HG03460 (cell line): ENCODE results near the gene ARHGEF37.
A peak's percentile ranks its signal among the peaks of the same experiment; 100 is the strongest.

ENCODE experiments used
- ATAC-seq: cut with Tn5 transposase; IDR thresholded peaks from one replicate; pipeline ENCODE4 v1.9.1; 2021; ENCODE audit not compliant: unreplicated experiment

The ARHGEF37 gene

GRCh38 chr5:149627070-149627469, 45.8 kb downstream of the ARHGEF37 start:
- no peak for ATAC-seq

DNA sequence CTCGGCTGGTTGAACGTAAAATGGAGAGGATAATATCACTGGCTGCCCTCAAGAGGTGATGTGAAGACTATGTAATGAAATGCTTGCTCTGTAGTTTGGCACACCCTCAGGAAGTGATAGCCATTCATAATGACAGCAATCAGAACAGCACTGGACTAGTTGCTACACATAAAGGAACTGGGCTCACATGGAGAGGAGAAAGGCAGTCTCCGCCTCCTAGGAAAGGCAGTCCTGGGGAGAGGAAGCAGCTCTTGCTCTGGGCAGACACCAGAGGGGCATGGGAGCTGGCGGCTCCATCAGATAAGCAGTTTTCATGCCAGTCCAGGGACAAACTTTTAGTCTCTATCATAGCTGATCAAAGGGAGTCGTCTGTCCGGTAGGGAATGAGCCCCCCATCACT, 46.9 kb downstream of the ARHGEF37 start:
- no peak for ATAC-seq

- ATAC-seq = no peak
Observed at GRCh38 chr5:149628846-149629388, 47.6 kb downstream of the ARHGEF37 start.

DNA sequence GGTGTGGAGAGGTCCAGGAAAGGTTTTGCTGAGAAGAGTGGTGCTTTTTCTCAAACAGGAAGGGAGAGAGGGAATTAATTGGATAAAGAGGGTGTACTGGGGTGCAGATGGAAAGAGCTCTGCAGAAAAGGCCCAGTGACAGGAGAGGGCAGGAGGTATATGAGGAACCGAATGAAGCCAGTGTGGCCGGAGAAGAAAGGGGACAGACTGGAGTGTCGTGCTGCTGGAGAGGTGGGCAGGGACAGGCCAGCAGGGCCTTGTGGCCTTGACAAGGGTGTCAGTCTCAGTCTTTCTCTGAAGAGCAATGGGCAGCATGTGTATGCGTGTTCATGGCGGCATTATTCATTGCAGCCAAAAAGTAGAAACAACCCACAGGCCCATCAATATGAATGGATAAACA, 48.1 kb downstream of the ARHGEF37 start:
- no peak for ATAC-seq

DNA sequence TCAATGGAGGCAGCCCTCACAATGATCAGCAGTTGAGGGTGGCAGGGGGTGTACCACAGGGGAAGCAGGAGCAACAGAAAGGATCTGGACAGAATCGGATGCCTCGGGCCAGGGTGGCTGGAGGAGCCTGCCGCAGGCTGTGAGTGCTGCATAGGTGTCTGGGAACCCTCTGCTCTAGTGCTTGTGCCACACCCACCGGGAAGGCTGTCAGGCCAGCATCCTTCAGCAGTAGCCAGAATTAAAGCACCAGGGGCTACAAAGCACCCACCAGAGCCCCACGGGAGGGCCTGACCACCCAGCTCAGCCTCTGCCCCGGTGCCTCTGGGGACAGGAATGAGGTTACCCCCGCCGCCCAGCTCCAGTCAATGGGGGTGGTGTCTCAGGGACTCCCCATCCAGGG, 49.0 kb downstream of the ARHGEF37 start:
- no peak for ATAC-seq

DNA sequence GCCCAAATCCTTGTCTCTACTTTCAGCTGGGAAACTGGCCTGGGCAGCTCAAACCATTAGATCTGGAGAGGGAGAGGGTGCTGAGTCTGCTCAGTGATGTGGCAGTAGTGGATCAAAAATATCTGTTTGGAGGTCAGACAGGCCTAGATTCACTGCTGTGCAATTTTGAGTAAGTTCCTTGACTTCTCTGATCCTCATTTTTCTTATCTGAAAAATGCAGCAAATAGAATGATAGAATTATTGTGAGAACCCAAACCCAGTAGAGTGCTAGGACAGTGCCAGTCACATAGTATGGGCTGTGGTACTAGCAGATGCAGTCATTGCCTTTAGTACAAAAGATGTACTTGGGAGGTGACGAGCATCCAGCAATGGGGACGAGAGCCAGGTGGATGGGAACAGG, 50.2 kb downstream of the ARHGEF37 start:
- no peak for ATAC-seq

- ATAC-seq = no peak
Observed at GRCh38 chr5:149632311-149633251, 51.3 kb downstream of the ARHGEF37 start.

DNA sequence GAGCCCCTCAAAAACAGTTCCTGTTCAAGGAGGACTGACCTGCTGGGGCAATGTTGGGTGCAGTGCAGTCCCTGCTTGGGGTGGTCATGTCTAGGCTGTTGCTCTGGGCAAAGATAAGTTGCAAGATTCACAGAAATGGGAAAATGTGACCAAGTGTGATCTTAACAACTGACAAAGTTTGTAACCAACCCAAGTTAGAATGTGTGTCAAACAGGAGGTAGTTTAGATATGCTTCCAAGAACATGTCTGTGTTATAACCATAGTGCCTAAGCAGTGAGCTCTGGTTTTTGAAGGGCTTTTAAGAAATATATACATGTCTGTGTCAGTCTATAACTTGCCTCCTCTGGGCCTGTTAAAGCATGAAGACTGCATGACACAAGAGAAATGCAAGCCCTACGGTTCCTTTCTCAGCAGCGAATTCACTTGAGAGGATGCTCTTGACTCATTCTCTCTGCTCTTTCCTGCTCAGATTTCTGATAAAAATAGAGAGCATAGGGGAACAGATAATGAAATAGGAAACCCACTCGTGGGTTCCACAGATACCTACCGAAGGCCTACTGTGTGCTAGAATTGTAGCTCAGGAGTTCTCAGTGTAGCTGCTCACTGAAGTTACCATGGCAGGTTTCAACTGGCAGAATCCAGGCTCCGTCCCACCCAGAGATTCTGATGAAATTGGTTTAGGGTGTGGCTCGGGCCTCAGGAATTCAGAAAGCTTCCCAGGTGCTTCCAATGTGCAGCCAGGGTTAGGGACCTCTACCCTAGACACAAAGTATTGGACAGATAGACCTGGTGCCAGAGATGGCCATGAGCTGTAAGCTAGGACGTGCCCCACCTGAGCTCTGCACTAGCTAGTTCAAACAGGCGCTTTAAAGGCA, 52.4 kb downstream of the ARHGEF37 start:
- ATAC-seq = no peak

GRCh38 chr5:149635394-149635793, 54.1 kb downstream of the ARHGEF37 start:
- no peak for ATAC-seq

DNA sequence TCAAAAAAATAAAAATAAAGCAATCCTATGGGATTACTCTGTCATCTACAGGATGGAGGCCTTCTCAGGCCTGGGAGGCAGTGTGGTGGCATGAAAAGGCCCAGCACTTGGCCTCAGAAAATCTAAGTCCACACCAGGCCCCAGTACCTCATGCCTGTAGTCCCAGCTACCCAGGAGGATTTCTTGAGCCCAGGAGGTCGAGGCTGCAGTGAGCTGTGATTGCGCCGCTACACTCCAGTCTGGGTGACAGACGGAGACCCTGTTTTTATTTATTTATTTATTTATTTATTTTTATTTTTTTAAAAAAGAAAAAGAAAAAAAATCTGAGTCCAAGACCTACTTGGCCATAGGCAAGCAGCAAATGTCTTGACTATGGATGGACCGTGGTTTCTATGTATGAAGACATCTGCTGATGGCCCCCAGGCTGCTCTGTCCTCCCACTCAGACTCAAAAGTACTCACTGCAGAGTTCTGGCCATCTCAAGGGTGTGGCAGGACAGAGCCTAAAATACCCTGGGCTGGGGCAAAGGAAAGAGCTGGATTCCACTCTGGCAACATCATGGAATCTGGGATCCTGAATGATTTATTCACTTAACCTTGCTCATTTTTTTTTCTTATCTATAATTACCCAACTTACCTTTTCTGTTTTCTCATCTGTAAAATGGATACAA, 55.0 kb downstream of the ARHGEF37 start:
- no peak for ATAC-seq

GRCh38 chr5:149636861-149637246, 55.6 kb downstream of the ARHGEF37 start:
- ATAC-seq = peak; percentile 46

DNA sequence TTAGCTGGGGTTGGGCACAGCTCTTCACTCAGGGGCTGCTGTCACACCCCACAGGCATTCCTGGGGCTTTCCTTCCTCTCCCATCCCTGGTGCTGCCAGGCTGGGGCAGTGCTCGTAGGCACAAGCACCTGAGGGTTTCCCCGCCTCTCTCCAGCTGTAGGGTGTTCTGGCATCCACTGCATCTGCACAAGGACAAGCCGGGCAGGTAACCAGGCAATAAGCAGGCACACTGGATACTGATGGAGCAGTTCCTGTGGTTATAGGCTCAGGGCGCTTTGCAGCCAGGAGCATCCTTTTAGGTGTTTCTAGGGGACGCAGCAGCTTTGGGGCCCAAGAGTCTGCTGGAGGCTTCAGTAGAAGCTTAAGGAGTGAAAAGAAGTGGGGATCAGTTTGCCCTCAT, 56.8 kb downstream of the ARHGEF37 start:
- no peak for ATAC-seq

DNA sequence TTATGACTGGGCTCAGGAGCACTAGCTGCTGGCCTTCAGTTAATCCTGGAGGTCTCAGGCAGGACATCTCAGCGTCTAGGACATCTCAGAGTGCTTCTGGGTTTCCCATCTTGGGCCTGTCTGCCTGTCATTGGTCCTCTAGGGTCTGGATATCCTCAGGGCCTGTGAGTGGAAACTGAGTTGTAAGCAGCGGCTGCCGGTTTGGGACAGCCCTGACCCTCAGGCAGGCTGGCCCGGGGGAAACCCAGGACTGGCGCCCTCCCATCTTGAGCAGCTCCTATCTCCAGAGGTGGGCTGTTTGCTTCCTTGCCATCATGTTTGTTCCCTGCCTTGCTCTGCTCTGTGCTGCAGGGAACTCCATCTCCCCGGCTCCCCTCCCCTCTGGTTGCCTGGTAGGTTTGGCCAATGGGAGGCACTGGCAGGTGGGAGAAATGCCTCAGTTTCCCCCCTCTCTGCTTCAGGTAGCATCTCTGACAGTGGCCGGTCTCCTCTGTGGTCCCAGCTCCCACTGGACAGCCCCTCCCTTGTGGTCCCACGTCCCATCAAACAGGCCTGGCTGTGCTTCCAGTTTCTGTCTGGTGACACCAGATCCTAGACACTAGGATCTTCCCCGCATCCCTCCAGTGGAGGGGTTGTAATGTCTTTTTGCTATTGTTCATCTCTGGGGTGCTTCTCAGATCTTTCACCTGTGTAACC, 57.4 kb downstream of the ARHGEF37 start:
- no peak for ATAC-seq

GRCh38 chr5:149639737-149640136, 58.4 kb downstream of the ARHGEF37 start:
- no peak for ATAC-seq

DNA sequence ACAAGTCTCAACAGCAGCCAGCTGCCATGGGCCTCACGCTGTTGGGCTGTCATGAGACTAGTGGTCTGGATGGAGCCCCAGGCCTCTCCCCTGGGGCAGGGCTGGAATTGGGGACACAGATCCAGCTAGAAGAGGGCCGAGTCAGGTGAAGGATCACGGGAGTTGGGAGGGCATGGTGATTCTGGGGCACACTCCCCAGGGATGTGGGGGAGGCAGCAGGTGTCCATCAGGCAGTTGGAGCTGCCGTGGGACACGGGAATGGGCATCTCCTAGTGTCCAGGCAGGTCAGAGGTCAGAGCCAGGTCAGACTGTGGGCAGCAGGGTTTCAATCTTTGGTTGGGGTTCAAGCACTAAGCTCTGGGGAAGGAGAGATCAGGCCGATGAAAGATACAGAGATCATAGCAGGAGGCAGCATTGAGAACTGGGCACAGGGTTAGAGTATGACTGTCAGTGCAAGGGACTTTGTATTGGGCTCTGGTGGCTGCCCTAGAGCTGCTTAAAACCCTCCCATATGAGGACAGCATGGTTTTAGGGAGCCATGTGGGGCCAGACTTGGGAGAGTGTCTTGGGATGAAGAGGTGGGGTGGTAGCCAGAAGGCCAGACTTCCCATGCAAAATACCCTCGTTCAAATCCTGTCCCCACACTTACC, 59.2 kb downstream of the ARHGEF37 start:
- no peak for ATAC-seq

DNA sequence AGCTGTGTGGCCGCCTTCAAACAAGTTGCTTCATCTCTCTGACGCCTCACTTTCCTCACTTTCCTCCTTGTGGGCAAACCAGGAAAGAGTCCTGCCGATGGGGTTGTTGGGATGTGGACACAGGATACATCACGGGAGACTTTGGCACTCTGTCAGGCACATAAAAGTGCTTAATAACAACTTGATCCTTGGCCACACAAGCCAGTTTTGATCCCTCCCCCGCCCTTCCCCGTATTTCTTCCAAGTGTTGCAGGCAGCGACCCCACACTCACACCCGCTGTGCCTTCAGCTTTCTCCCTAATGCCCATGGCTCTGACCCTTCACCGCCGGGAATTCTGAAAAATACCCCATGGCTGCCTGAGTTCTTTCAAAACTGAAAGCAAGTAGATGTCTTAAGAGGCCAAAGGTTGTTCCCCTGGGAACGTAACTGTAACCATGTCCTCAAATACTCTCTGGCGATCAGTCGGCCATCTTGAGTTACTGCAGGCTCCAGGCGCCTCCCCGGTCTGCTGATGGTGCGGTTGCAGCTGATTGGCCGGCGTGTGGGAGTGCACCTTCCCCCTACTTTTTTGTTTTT, 59.8 kb downstream of the ARHGEF37 start:
- ATAC-seq = no peak

- ATAC-seq = no peak
Observed at GRCh38 chr5:149641600-149641999, 60.3 kb downstream of the ARHGEF37 start.

DNA sequence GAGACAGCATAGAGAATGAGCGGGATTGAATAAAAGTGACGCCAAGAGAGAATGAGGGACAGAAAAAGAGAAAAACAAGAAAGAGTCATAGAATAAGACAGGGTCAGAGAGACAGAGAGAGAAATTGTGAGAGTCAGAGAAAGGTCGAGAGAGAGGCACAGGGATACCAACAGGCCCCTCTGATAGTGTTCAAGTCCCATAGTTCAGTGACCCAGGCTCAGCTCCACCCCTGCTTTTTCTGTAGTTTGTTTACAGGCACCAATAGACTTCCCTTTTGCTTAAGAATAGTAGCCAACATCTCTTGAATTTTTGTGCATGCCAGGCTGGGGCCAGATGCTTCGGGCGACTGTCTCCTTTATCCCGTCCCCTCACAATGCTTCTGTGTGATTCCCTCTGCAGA, 62.5 kb downstream of the ARHGEF37 start:
- no peak for ATAC-seq

- ATAC-seq = no peak
Observed at GRCh38 chr5:149644629-149645028, 63.3 kb downstream of the ARHGEF37 start.

GRCh38 chr5:149645236-149645635, 63.9 kb downstream of the ARHGEF37 start:
- ATAC-seq = no peak
